ENCODE results near the gene ZSWIM6.

GRCh38 chr5:61455179-61456006 is 123.3 kb downstream of the ZSWIM6 start:
- TF ChIP-seq POLR2AphosphoS5 (IDR thresholded peaks at IDR 0.05; ENCODE audit: borderline replicate concordance, low read depth, low read length) (no peak), EZH2 (IDR thresholded peaks at IDR 0.05) (no peak)

All from SK-N-MC (cell line).